Fibroblast of mammary gland (primary cell): ENCODE measurements around the gene EXD3.

Experiments used
- DNase-seq: peaks from one replicate; pipeline ENCODE4 v3.0.0-alpha.2; 2010; ENCODE audit warnings: low read depth
- H3K4me3 ChIP-seq: 2 replicates; pipeline ENCODE4 v1.5.1; 2011; ENCODE audit warnings: low read depth, mild to moderate bottlenecking, low read length, moderate library complexity; ENCODE audit not compliant: control insufficient read depth
- CTCF ChIP-seq: conservative IDR thresholded peaks from 2 replicates; pipeline ENCODE4 v1.5.1; 2011; ENCODE audit warnings: low read depth, low read length, inconsistent platforms; ENCODE audit not compliant: control insufficient read depth, insufficient read depth

The EXD3 gene

GRCh38 chr9:137371521-137371941, 51.4 kb downstream of the EXD3 start:
- DNase-seq = no peak
- TF ChIP-seq CTCF = no peak
- no peak overlapping the region for H3K4me3 ChIP-seq

DNA sequence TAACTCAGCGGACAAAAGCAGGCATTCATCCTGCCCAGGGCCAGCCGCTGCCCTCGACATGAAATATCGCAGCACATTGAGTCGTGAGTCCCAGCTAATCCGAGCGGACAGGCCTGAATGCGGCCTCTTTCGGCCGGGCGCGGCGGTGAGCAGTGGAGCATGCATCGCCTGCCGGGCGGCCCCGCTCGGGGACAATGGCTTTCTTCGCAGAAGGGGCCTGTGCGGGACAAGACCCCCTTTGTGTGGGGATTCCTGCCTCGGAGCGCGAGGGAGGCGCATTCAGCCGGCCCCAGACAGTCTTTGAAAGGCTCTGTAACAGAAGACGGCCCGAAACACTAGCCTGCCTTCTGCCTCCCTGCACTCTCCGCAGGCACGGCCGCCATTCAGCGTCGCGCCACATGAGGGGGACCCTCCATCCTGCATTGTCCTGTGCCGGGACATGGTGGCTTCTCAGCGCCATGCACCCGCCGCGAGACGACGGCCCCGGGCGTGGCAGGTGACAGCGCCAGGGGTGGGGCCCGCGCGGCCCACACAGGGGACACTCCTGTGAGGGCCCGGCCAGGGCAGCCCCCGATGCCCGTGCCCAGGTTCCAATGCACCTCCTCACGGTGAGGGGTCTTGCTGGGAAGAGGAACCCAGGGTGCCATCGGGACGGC, 52.0 kb downstream of the EXD3 start:
- no peak overlapping the region for H3K4me3 ChIP-seq
- no peak for TF ChIP-seq CTCF
- DNase-seq = no peak

- no peak overlapping the region for H3K4me3 ChIP-seq
- TF ChIP-seq CTCF = no peak
- no peak for DNase-seq
Observed at GRCh38 chr9:137369911-137370764, 52.8 kb downstream of the EXD3 start.

DNA sequence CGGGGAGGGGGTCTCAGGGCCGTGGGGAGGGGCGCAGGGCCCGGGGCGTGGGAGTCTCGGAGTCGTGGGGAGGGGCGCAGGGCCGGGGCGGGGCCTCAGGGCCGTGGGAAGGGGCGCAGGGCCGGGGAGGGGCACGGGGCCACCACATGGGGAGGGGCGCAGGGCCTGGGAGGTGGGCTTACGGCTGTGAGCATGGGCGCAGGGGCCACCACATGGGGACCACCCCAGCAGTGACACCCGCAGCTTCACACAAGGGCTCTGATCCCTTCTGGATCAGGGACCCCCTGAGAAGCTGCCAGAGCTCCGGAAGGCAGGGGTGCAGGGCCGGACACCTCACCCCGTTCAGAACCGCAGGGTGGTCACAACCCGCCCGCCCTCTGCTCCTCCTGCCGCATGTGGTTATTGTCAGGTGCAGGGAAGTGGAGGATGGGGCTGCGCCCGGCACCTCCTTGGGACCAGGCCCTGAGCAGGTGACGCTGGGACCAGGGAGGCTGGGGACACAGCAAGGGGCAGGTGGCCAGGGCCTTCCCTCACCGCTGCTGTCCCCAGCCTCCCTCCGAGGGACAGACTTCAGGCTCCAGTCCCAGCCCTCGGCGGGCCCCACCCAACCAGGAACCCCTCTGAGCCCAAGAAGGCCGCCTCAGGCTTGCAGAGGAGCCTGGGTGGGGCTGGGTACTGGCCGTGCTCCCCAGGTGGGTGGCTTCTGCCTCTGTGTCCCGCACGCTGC, 53.7 kb downstream of the EXD3 start:
- TF ChIP-seq CTCF = no peak
- DNase-seq = no peak
- no peak overlapping the region for H3K4me3 ChIP-seq

- DNase-seq = no peak
- TF ChIP-seq CTCF = no peak
- H3K4me3 ChIP-seq = no peak overlapping the region
Observed at GRCh38 chr9:137368431-137369035, 54.4 kb downstream of the EXD3 start.

- H3K4me3 ChIP-seq = no peak overlapping the region
- no peak for DNase-seq
- no peak for TF ChIP-seq CTCF
Observed at GRCh38 chr9:137367506-137368430, 55.2 kb downstream of the EXD3 start.
